WTC11 (cell line): ENCODE measurements around the gene SS18. TPM values are rescaled to one million over a fixed set of nuclear protein-coding genes. Genes with fewer than 3 reads are reported as not detected.

Experiments
- ATAC-seq: fragments of 200-7000 bp; cut with Tn5 transposase; 2 replicates; pipeline ENCODE4 v1.10.0; 2021; ENCODE audit warnings: mild to moderate bottlenecking, moderate library complexity
- CTCF ChIA-PET: fragments of 300-600 bp; sonication (Branson Sonifier 250); formaldehyde crosslinking; loops from one replicate; lab custom pipeline; 2021; ENCODE audit warnings: antibody characterized with exemption; lab: Charles Lee
- POLR2A ChIA-PET: fragments of 350-600 bp; sonication (Branson Sonifier 250); formaldehyde crosslinking; loops from one replicate; lab custom pipeline; 2021; ENCODE audit warnings: antibody characterized with exemption; lab: Charles Lee
- DNase-seq: peaks from one replicate; pipeline ENCODE4 v3.0.0; 2021; ENCODE audit warnings: low spot score
- H3K27ac Mint-ChIP-seq: 2 replicates; pipeline ENCODE4 v1.8.0; 2021; ENCODE audit warnings: mixed read lengths
- H3K27me3 Mint-ChIP-seq: 2 replicates; pipeline ENCODE4 v1.8.0; 2021; ENCODE audit warnings: low read depth, mild to moderate bottlenecking, moderate library complexity, mixed read lengths
- H3K36me3 Mint-ChIP-seq: 2 replicates; pipeline ENCODE4 v1.8.0; 2021; ENCODE audit warnings: mixed read lengths
- H3K4me1 Mint-ChIP-seq: 2 replicates; pipeline ENCODE4 v1.8.0; 2022; ENCODE audit warnings: mixed read lengths
- H3K4me3 Mint-ChIP-seq: 2 replicates; pipeline ENCODE4 v1.8.0; 2021; ENCODE audit warnings: mild to moderate bottlenecking, moderate library complexity, mixed read lengths
- H3K9me3 Mint-ChIP-seq: 2 replicates; pipeline ENCODE4 v1.8.0; 2021; ENCODE audit warnings: mixed read lengths
- ELF4 ChIP-seq: sonication (generic); formaldehyde crosslinking; IDR thresholded peaks from 2 replicates; pipeline ENCODE4 v1.8.1; 2022; ENCODE audit warnings: low read depth, mild to moderate bottlenecking, moderate library complexity, missing genetic modification reagents
- ETV6 ChIP-seq: sonication (generic); formaldehyde crosslinking; IDR thresholded peaks from 2 replicates; pipeline ENCODE4 v1.8.1; 2022; ENCODE audit warnings: mild to moderate bottlenecking, missing genetic modification reagents
- MXD4 ChIP-seq: fragments of 250-450 bp; sonication (Bioruptor Pico); IDR thresholded peaks from 2 replicates; pipeline ENCODE4 v1.8.0; 2021; ENCODE audit warnings: mild to moderate bottlenecking, moderate library complexity, borderline replicate concordance
- SMAD3 ChIP-seq: sonication (generic); formaldehyde crosslinking; IDR thresholded peaks from 2 replicates; pipeline ENCODE4 v1.8.0; 2022; ENCODE audit warnings: missing genetic modification reagents, mild to moderate bottlenecking, borderline replicate concordance
- SOX15 ChIP-seq: fragments of 250-450 bp; sonication (Bioruptor Pico); IDR thresholded peaks from 2 replicates; pipeline ENCODE4 v1.9.0; 2021; ENCODE audit warnings: mild to moderate bottlenecking
- TEAD4 ChIP-seq: sonication (generic); formaldehyde crosslinking; IDR thresholded peaks from 2 replicates; pipeline ENCODE4 v1.8.0; 2022; ENCODE audit warnings: mild to moderate bottlenecking, missing genetic modification reagents
- ZNF317 ChIP-seq: sonication (generic); formaldehyde crosslinking; IDR thresholded peaks from 2 replicates; pipeline ENCODE4 v1.8.1; 2023; ENCODE audit warnings: low read depth, mild to moderate bottlenecking, moderate library complexity, missing genetic modification reagents, borderline replicate concordance
- ZNF423 ChIP-seq: fragments of 250-450 bp; sonication (Bioruptor Pico); IDR thresholded peaks from 2 replicates; pipeline ENCODE4 v2.1.2; 2022; ENCODE audit warnings: mild to moderate bottlenecking, moderate library complexity
- total RNA-seq: library from RNA; stranded (reverse); gene quantifications from 3 replicates; pipeline ENCODE4 v1.2.3, GENCODE V29; 2021
- TF ChIP-seq, protein P1 (sequence below): sonication (generic); formaldehyde crosslinking; IDR thresholded peaks from 2 replicates; pipeline ENCODE4 v1.8.0; 2022; ENCODE audit warnings: missing genetic modification reagents
- TF ChIP-seq, protein P2 (sequence below): sonication (generic); formaldehyde crosslinking; IDR thresholded peaks from 2 replicates; pipeline ENCODE4 v1.8.1; 2022; ENCODE audit warnings: mild to moderate bottlenecking, missing genetic modification reagents, moderate library complexity, borderline replicate concordance
- TF ChIP-seq, protein P3 (sequence below): sonication (generic); formaldehyde crosslinking; IDR thresholded peaks from 2 replicates; pipeline ENCODE4 v1.8.1; 2022; ENCODE audit warnings: mild to moderate bottlenecking, moderate library complexity, missing genetic modification reagents
- TF ChIP-seq, protein P4 (sequence below): sonication (generic); formaldehyde crosslinking; IDR thresholded peaks from 2 replicates; pipeline ENCODE4 v1.8.1; 2023; ENCODE audit warnings: mild to moderate bottlenecking, missing genetic modification reagents, borderline replicate concordance

Gene SS18
- total RNA-seq, 1 experiment from 2014 or later: 73.0 TPM

DNA sequence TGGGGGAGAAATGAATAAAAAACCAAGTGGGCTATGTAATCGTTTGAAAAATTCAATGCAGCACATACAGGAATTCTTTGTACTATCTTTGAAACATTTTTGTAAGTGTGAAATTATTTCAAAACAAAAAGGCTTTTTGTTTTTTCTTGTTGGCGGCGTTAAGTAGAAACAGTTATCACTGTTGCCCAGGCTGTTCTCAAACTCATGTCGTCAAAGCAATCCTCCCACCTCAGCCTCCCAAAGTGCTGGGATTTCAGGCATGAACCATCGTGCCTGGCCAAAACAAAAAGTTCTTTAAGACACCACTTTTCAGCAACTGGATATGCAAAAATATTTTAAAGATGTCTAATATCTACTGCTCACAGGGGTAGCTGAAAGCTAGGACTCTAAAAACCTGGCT lies 5.4 kb downstream of the SS18 start (continued):
- TF ChIP-seq ELF4 (CRISPR knock-in tag): no peak
- no peak for TF ChIP-seq ZNF423 (CRISPR knock-in tag)
- TF ChIP-seq, protein P1, sequence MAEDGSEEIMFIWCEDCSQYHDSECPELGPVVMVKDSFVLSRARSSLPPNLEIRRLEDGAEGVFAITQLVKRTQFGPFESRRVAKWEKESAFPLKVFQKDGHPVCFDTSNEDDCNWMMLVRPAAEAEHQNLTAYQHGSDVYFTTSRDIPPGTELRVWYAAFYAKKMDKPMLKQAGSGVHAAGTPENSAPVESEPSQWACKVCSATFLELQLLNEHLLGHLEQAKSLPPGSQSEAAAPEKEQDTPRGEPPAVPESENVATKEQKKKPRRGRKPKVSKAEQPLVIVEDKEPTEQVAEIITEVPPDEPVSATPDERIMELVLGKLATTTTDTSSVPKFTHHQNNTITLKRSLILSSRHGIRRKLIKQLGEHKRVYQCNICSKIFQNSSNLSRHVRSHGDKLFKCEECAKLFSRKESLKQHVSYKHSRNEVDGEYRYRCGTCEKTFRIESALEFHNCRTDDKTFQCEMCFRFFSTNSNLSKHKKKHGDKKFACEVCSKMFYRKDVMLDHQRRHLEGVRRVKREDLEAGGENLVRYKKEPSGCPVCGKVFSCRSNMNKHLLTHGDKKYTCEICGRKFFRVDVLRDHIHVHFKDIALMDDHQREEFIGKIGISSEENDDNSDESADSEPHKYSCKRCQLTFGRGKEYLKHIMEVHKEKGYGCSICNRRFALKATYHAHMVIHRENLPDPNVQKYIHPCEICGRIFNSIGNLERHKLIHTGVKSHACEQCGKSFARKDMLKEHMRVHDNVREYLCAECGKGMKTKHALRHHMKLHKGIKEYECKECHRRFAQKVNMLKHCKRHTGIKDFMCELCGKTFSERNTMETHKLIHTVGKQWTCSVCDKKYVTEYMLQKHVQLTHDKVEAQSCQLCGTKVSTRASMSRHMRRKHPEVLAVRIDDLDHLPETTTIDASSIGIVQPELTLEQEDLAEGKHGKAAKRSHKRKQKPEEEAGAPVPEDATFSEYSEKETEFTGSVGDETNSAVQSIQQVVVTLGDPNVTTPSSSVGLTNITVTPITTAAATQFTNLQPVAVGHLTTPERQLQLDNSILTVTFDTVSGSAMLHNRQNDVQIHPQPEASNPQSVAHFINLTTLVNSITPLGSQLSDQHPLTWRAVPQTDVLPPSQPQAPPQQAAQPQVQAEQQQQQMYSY (CRISPR knock-in tag): no peak
- no peak for TF ChIP-seq ETV6
- TF ChIP-seq SOX15: no peak

DNA sequence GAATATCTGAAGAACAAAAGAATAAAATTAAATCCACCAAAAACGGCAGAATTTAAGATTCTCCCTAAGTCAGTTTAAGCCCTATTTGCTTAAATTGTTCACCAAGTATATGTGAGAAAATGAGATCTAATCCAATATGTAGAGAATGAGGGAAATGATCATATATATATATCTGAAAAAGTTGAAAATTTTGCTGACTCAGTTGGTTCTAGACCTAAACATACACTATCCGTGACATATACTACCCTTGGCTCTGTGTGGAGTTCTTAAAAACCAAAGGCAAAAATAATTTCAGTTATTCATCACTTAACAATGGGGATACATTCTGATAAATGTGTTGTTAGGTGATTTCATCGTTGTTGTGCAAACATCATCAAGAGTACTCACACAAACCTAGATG lies 7.3 kb downstream of the SS18 start:
- Mint-ChIP-seq H3K27me3 (no peaks in the 10 kb centered on the region), H3K9me3 (no peaks in the 10 kb centered on the region), H3K36me3 (peaks cover 43% of the 10 kb centered on the region), H3K27ac (no peak overlapping the region), H3K4me3 (no peak overlapping the region), H3K4me1 (peaks cover 1% of the 10 kb centered on the region)
- ATAC-seq: no peak
- DNase-seq: no peak
- ChIA-PET POLR2A (interaction anchor here (0.6 kb wide), 1 partner anchor 49 kb away, joined by 4 read pairs; no protein-coding TSS in a partner anchor), CTCF (no interaction called here)
- no peak for TF ChIP-seq SMAD3 (CRISPR knock-in tag)
- TF ChIP-seq, protein P2, sequence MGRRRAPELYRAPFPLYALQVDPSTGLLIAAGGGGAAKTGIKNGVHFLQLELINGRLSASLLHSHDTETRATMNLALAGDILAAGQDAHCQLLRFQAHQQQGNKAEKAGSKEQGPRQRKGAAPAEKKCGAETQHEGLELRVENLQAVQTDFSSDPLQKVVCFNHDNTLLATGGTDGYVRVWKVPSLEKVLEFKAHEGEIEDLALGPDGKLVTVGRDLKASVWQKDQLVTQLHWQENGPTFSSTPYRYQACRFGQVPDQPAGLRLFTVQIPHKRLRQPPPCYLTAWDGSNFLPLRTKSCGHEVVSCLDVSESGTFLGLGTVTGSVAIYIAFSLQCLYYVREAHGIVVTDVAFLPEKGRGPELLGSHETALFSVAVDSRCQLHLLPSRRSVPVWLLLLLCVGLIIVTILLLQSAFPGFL (CRISPR knock-in tag): no peak
- no peak for TF ChIP-seq TEAD4 (CRISPR knock-in tag)

DNA sequence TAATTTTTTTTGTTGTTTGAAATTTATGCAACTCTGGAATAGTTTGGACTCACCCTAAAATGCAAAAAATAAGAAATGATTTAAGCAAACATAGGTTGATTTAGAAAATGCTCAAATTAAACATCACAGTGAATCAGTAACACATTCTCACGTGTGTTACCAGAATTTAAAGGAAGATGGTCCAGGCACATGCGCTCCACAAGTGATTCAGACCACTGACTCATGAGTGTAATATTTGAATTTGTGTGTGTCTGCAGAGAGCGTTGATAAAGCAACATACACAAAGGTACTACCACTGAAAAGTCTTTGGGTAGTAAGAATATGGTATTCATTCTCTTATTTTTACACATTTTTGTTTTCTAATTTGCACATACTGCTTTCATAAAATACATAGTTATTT lies 7.9 kb downstream of the SS18 start:
- H3K27ac Mint-ChIP-seq: no peak overlapping the region
- POLR2A ChIA-PET: no interaction called here
- ATAC-seq: no peak

More for the DNA sequence above, 7.9 kb downstream of the SS18 start:
- peaks cover 49% of the 10 kb centered on the region for H3K36me3 Mint-ChIP-seq
- no peaks in the 10 kb centered on the region for H3K27me3 Mint-ChIP-seq
- no peaks in the 10 kb centered on the region for H3K9me3 Mint-ChIP-seq
- H3K4me3 Mint-ChIP-seq: no peak overlapping the region
- TF ChIP-seq, protein P3, sequence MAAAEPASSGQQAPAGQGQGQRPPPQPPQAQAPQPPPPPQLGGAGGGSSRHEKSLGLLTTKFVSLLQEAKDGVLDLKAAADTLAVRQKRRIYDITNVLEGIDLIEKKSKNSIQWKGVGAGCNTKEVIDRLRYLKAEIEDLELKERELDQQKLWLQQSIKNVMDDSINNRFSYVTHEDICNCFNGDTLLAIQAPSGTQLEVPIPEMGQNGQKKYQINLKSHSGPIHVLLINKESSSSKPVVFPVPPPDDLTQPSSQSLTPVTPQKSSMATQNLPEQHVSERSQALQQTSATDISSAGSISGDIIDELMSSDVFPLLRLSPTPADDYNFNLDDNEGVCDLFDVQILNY (CRISPR knock-in tag): no peak
- no peak for TF ChIP-seq MXD4 (CRISPR knock-in tag)
- TF ChIP-seq SOX15: no peak
- TF ChIP-seq, protein P4, sequence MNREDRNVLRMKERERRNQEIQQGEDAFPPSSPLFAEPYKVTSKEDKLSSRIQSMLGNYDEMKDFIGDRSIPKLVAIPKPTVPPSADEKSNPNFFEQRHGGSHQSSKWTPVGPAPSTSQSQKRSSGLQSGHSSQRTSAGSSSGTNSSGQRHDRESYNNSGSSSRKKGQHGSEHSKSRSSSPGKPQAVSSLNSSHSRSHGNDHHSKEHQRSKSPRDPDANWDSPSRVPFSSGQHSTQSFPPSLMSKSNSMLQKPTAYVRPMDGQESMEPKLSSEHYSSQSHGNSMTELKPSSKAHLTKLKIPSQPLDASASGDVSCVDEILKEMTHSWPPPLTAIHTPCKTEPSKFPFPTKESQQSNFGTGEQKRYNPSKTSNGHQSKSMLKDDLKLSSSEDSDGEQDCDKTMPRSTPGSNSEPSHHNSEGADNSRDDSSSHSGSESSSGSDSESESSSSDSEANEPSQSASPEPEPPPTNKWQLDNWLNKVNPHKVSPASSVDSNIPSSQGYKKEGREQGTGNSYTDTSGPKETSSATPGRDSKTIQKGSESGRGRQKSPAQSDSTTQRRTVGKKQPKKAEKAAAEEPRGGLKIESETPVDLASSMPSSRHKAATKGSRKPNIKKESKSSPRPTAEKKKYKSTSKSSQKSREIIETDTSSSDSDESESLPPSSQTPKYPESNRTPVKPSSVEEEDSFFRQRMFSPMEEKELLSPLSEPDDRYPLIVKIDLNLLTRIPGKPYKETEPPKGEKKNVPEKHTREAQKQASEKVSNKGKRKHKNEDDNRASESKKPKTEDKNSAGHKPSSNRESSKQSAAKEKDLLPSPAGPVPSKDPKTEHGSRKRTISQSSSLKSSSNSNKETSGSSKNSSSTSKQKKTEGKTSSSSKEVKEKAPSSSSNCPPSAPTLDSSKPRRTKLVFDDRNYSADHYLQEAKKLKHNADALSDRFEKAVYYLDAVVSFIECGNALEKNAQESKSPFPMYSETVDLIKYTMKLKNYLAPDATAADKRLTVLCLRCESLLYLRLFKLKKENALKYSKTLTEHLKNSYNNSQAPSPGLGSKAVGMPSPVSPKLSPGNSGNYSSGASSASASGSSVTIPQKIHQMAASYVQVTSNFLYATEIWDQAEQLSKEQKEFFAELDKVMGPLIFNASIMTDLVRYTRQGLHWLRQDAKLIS (CRISPR knock-in tag): no peak
- TF ChIP-seq ELF4 (CRISPR knock-in tag): no peak
- no peak for TF ChIP-seq ZNF317 (CRISPR knock-in tag)
- TF ChIP-seq, all 79 proteins: peak for 0
- CTCF ChIA-PET: no interaction called here
- no peak for DNase-seq
- no peaks in the 10 kb centered on the region; the same call in 1 of the 2 replicates for H3K4me1 Mint-ChIP-seq
